Measurements from ENCODE around the gene CACNG1. TPM values are rescaled to one million over a fixed set of nuclear protein-coding genes. Genes with fewer than 3 reads are reported as not detected.
"Not testable (repeated sequence)": the region's sequence is repeated elsewhere in the genome, so short reads cannot be mapped to it uniquely, and the experiment has no call there.

CACNG1 gene
- total RNA-seq, 1 donor from 2014 or later, result not detected

- peaks cover 11% of the 10 kb centered on the region for H3K36me3 Mint-ChIP-seq (ENCODE audit: low read depth, unreplicated experiment)
- no peak overlapping the region for H3K27ac Mint-ChIP-seq (ENCODE audit: unreplicated experiment)
- peaks cover 5% of the 10 kb centered on the region for H3K9me3 Mint-ChIP-seq (ENCODE audit: unreplicated experiment)
- peaks cover 5% of the 10 kb centered on the region for H3K27me3 Mint-ChIP-seq (ENCODE audit: unreplicated experiment)
- TF ChIP-seq, protein P1, sequence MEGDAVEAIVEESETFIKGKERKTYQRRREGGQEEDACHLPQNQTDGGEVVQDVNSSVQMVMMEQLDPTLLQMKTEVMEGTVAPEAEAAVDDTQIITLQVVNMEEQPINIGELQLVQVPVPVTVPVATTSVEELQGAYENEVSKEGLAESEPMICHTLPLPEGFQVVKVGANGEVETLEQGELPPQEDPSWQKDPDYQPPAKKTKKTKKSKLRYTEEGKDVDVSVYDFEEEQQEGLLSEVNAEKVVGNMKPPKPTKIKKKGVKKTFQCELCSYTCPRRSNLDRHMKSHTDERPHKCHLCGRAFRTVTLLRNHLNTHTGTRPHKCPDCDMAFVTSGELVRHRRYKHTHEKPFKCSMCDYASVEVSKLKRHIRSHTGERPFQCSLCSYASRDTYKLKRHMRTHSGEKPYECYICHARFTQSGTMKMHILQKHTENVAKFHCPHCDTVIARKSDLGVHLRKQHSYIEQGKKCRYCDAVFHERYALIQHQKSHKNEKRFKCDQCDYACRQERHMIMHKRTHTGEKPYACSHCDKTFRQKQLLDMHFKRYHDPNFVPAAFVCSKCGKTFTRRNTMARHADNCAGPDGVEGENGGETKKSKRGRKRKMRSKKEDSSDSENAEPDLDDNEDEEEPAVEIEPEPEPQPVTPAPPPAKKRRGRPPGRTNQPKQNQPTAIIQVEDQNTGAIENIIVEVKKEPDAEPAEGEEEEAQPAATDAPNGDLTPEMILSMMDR (IDR thresholded peaks at IDR 0.05; ENCODE audit: unreplicated experiment), result no peak
- peaks cover 4% of the 10 kb centered on the region for H3K4me1 Mint-ChIP-seq (ENCODE audit: unreplicated experiment)
- DNase-seq (ENCODE audit: low spot score), result no peak
- no peak overlapping the region for H3K4me3 Mint-ChIP-seq (ENCODE audit: unreplicated experiment)
Measured at GRCh38 chr17:67040652-67041051, 3.7 kb upstream of the CACNG1 start.

DNA sequence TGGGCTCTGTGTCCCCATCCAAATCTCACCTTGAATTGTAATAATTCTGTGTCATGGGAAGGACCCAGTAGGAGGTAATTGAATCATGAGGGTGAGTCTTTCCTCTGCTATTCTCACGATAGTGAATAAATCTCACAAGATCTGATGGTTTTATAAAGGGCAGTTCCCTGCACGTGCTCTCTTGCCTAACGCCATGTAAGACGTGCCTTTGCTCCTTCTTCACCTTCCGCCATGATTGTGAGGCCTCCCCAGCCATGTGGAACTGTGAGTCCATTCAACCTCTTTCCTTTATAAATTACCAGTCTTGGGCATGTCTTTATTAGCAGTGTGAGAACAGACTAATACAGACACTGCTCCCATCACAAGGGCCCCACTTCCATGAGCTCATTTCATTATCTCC is 3.2 kb upstream of the CACNG1 start:
- H3K4me1 Mint-ChIP-seq (ENCODE audit: unreplicated experiment); H3K9me3 Mint-ChIP-seq (ENCODE audit: unreplicated experiment); DNase-seq (ENCODE audit: low spot score); H3K27ac Mint-ChIP-seq (ENCODE audit: unreplicated experiment); H3K27me3 Mint-ChIP-seq (ENCODE audit: unreplicated experiment): not testable (repeated sequence)
- peaks cover 11% of the 10 kb centered on the region for H3K36me3 Mint-ChIP-seq (ENCODE audit: low read depth, unreplicated experiment)
- peak overlapping the region; percentile 9 for H3K4me3 Mint-ChIP-seq (ENCODE audit: unreplicated experiment)

- TF ChIP-seq, protein P1 (IDR thresholded peaks at IDR 0.05; ENCODE audit: unreplicated experiment), result no peak
- Mint-ChIP-seq H3K27ac (ENCODE audit: unreplicated experiment) (no peak overlapping the region), H3K36me3 (ENCODE audit: low read depth, unreplicated experiment) (peaks cover 8% of the 10 kb centered on the region), H3K9me3 (ENCODE audit: unreplicated experiment) (peaks cover under 1% of the 10 kb centered on the region), H3K27me3 (ENCODE audit: unreplicated experiment) (peaks cover 5% of the 10 kb centered on the region), H3K4me3 (ENCODE audit: unreplicated experiment) (no peak overlapping the region), H3K4me1 (ENCODE audit: unreplicated experiment) (peaks cover 6% of the 10 kb centered on the region)
- DNase-seq (ENCODE audit: low spot score), result no peak
Measured at GRCh38 chr17:67041531-67041930, 2.8 kb upstream of the CACNG1 start.

- TF ChIP-seq, protein P1 (IDR thresholded peaks at IDR 0.05; ENCODE audit: unreplicated experiment), result no peak
- H3K27ac Mint-ChIP-seq (ENCODE audit: unreplicated experiment), result no peak overlapping the region
- H3K4me1 Mint-ChIP-seq (ENCODE audit: unreplicated experiment), result peaks cover 6% of the 10 kb centered on the region
- H3K9me3 Mint-ChIP-seq (ENCODE audit: unreplicated experiment), result no peaks in the 10 kb centered on the region
- H3K36me3 Mint-ChIP-seq (ENCODE audit: low read depth, unreplicated experiment), result peaks cover 4% of the 10 kb centered on the region
- peaks cover 4% of the 10 kb centered on the region for H3K27me3 Mint-ChIP-seq (ENCODE audit: unreplicated experiment)
- DNase-seq (ENCODE audit: low spot score), result no peak
- H3K4me3 Mint-ChIP-seq (ENCODE audit: unreplicated experiment), result no peak overlapping the region
Measured at GRCh38 chr17:67041941-67042899, 2.1 kb upstream of the CACNG1 start.

DNA sequence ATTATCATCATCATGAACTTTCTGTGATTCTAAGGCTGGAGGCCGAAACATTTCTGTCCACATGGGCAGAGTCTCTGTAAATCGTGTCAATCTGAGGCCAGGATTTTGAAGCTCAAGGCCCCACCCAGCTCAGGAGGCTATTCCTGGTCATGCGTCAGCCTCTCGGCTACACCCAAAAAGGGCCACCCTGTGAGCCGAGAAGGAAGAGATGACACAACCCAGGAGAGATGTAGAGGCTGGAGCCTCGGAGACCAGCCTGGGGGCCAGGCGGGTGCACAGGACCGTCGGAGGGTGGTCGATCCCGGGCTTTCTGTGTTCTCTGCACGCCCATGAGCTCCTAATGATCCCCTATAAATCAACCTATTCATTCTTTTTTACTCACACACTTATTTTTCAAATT is 1.1 kb upstream of the CACNG1 start:
- H3K4me1 Mint-ChIP-seq (ENCODE audit: unreplicated experiment), result peaks cover 2% of the 10 kb centered on the region
- no peak overlapping the region for H3K27ac Mint-ChIP-seq (ENCODE audit: unreplicated experiment)
- TF ChIP-seq, protein P1 (IDR thresholded peaks at IDR 0.05; ENCODE audit: unreplicated experiment), result no peak
- peaks cover 3% of the 10 kb centered on the region for H3K27me3 Mint-ChIP-seq (ENCODE audit: unreplicated experiment)
- no peaks in the 10 kb centered on the region for H3K9me3 Mint-ChIP-seq (ENCODE audit: unreplicated experiment)
- no peak for DNase-seq (ENCODE audit: low spot score)
- H3K4me3 Mint-ChIP-seq (ENCODE audit: unreplicated experiment), result no peak overlapping the region
- H3K36me3 Mint-ChIP-seq (ENCODE audit: low read depth, unreplicated experiment), result peaks cover under 1% of the 10 kb centered on the region

All from endothelial cell (in vitro differentiated cells).